Endometrial microvascular endothelial cells (primary cell): Measurements from ENCODE around the gene ERVK3-1. TPM values are rescaled to one million over a fixed set of nuclear protein-coding genes. Genes with fewer than 3 reads are reported as not detected.
"Not testable (repeated sequence)": the region's sequence is repeated elsewhere in the genome, so short reads cannot be mapped to it uniquely, and the experiment has no call there.

Experiments
- in situ Hi-C: cut with HindIII; loops from 2 replicates; pipeline ENCODE4 v1.10.0; 2017; ENCODE audit warnings: low sequenced_read_pairs, low pct_unique_long_range_greater_than_20kb; ENCODE audit errors: inconsistent ontology term
- total RNA-seq: library from RNA; depleted of rRNA; stranded (reverse); fragments of >200 nt; gene quantifications from one replicate; pipeline ENCODE4 v1.2.3, GENCODE V29; 2015; ENCODE audit errors: inconsistent ontology term

ERVK3-1 gene, protein sequence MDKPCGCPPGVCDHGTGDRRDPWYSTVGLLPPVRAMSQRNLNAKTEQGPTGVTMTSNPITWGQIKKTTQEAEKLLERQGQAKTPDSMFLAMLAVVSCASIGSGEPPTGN
- total RNA-seq, result 44.8 TPM

DNA sequence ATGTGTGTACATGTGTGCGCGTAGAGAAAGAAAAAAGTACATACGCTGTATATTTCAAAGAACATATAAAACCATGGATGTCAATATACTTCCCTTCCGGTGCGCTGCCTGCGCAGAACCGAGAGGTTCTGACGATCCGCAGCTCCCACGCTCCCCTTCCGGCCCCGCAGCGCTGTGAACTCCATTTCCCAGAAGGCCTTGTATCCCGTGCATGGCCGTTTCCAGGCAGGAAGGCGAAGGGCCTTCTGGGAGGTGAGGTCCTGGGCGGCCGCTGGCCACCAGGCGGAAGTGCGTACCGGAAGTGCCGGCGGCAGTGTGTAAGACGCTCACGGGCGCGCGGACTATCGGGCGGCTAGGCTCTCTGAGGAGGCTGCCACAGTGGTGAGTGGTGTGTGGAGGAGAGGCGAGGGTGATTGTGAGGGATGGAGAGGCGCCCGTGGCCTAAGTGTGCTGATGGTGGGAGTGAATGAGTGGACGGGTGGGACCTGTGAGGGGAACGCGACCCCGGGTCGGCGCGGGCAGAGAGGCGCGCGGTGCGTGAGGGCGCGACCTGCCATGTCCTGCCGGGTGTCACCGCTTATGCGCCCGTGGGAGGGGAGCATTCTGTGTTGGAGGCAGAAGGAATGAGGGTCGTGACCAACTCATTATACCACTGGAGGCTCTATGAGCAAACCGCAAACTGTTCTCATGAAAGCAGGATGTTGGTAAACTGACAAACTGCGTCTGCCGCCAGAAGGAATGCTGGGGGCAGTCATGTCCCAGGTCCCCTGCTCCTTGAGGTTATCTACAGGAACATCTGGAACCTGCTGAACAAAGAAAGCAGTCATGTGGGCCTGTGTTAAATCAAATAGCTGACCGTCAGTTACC lies at the start of gene ERVK3-1:
TSS of gene ERVK3-1 (plus strand) at position 313 of the 867 bp plus-strand sequence. CDS start 6,792 bp downstream, outside the sequence.
- in situ Hi-C loops, result no loop called here

DNA sequence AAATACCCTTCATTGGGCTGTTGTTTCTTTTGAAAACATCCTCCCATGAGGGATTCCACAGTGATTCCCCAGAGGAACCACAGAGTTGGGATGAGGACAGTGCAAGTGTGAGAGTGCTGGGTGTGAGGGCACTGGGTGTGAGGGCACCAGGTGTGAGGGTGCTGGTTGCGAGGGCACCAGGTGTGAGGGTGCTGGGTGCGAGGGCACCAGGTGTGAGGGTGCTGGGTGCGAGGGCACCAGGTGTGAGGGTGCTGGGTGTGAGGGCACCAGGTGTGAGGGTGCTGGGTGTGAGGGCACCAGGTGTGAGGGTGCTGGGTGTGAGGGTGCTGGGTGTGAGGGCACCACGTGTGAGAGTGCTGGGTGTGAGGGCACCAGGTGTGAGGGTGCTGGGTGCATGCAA lies 46.9 kb upstream of the ERVK3-1 start:
- in situ Hi-C loops, result not testable (repeated sequence)

DNA sequence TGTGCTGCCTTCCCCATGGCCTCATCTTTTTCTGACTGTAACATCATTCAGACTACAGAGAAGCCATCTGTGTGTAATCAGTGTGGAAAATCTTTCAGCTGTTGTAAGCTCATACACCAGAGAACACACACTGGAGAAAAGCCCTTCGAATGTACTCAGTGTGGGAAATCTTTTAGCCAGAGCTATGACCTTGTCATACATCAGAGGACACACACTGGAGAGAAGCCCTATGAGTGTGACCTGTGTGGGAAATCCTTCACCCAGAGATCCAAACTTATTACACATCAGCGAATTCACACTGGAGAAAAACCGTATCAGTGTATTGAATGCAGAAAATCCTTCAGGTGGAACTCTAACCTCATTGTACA lies 43.6 kb upstream of the ERVK3-1 start:
- in situ Hi-C loops, result no loop called here

DNA sequence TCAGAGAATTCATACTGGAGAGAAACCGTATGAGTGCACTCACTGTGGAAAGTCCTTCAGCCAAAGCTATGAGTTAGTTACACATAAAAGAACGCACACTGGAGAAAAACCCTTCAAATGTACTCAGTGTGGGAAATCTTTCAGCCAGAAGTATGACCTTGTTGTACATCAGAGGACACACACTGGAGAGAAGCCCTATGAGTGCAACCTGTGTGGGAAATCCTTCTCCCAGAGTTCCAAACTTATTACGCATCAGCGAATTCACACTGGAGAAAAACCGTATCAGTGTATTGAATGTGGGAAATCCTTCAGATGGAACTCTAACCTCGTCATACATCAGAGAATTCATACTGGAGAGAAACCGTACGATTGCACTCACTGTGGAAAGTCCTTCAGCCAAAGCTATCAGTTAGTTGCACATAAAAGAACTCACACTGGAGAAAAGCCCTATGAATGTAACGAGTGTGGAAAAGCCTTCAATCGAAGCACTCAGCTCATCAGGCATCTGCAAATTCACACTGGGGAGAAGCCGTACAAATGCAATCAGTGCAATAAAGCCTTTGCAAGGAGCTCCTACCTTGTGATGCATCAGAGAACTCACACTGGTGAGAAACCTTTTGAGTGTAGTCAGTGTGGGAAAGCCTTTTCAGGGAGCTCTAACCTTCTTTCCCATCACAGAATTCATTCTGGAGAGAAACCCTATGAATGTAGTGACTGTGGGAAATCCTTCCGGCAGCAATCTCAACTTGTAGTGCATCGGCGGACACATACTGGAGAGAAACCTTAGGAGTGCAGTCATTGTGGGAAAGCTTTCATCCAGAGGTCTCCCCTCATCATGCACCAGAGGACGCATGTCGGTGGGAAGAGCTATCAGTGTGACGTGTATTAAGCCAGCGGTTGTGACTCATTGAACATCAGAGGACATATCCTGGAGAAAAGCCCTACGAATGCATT lies 42.9 kb upstream of the ERVK3-1 start:
- in situ Hi-C loops, result no loop called here

DNA sequence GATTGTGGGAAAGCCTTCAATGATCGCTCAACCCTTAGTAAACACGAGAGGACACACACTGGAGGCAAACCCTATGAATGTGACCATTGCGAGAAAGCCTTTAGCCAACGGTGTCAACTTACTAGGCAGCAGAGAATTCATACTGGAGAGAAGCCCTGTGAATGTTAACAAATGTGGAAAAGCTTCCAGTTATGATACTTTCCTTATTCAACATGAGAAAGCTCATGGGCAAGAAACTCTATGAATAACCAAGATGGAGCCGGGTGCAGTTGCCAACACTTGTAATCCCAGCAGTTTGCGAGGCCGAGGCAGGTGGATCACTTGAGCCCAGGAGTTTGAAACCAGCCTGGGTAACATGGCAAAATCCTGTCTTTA lies 42.3 kb upstream of the ERVK3-1 start:
- in situ Hi-C loops, result no loop called here

- in situ Hi-C loops, result no loop called here
Measured at GRCh38 chr19:58265100-58265499, 40.1 kb upstream of the ERVK3-1 start.

DNA sequence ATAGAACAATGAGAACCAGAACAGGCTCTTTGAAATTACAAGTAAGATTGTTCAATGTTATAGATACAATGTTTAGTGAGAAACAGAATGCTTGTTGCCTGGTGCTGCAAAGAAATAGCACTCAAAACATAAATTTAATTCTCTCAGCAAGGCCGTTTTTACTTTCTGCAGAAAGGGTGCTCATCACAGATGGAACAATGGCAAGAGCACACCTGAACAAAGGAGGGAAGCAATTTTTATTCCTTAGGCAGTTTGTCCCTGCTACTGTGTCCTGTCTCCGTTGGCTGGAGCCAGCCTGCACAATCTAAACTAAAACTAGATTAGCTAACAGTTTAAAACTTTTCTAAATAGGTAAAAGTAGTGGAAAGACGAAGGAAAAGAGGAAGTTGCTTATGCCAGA lies 36.8 kb upstream of the ERVK3-1 start:
- in situ Hi-C loops, result no loop called here

DNA sequence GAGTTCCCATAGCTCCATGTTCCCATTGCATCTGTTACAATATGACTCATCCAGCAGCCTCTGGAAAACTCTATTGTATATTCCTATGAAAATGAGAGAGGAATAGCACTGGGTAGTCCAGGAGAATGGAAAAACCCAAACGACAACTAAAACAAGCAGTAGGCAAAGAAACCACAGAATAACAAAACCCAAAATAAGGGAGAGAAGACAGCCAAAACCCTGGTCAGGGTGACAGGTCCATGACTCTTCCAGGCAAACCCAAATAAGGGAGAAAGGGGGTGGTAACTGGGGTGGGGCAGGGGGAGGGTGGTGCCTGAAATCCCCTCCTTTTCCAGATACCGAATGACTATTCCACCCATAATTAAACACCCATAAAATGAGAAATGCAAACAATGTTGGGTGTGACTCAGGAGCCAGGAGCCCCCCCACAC lies 30.4 kb upstream of the ERVK3-1 start:
- in situ Hi-C loops, result loop anchor here (10.0 kb wide), 1 partner anchor 50 kb away; the partner anchor contains the start of gene ZNF544

DNA sequence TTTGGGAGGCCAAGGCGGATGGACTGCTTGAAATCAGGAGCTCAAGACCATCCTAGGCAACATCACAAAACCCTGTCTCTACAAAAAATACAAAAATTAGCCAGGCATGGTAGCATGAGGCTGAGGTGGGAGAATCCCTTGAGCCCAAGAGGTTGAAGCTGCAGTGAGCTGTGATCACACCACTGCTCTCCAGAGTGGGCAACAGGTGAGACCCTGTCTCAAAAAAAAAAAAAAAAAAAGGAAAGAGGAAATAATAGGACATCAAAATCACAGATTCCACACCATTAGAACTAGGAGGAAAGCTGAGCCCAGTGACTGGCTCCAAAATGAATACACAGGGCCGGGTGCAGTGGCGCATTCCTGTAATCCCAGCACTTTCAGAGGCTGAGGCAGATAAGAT lies 29.6 kb upstream of the ERVK3-1 start:
- in situ Hi-C loops, result loop anchor here (10.0 kb wide), 1 partner anchor 51 kb away; the partner anchor contains the start of gene ZNF544

- in situ Hi-C loops, result loop anchor here (10.0 kb wide), 1 partner anchor 52 kb away; the partner anchor contains the start of gene ZNF544
Measured at GRCh38 chr19:58277197-58277596, 28.0 kb upstream of the ERVK3-1 start.

- in situ Hi-C loops, result loop anchor here (10.0 kb wide), 1 partner anchor 53 kb away; the partner anchor contains the start of gene ZNF544
Measured at GRCh38 chr19:58277748-58278540, 27.2 kb upstream of the ERVK3-1 start.

- in situ Hi-C loops, result loop anchor here (10.0 kb wide), 1 partner anchor 54 kb away; the partner anchor contains the start of gene ZNF544
Measured at GRCh38 chr19:58278541-58279041, 26.6 kb upstream of the ERVK3-1 start, which contains the start of gene ZNF8. ZNF8 (plus strand) TSS chr19:58278955; CDS start chr19:58279082, 127 bp downstream.

DNA sequence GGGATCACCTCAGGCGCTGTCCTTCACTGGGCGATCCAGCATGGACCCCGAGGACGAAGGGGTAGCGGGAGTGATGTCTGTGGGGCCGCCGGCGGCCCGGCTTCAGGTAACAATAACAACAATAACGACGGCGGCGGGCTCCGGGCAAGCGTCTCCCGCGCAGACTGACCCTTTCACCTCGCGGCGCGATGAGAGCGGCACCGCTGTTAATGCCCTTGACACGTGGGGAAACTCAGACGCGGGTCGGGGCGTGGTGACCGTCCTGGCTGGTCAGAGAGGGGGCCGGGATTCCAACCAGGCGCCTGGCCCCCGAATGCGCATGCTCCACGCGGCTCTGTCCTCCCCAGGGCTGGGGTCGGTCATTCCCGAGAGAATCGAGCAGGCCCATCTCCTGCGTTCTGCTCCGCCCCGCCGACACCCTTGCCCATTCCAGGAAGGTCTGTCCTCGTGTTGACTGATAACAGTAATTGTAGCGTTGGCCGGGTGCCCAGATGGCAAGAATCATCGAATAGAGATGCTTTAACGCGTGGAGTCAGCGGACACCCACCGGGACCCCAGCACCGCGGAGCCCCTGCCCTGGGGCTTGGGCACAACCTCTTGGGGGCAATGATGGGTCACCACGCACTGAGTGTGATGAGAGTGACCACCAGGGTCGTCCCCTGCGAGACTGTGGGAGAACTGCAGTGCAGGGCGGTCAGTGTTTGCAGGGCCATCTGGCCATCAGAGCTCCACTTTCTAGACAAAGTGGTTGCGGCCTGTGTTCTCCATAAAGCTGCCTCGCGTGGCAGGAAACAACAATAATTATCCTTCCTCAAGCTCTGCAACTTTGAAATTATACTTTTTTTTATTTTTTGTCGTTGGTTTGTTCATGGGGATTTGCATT lies 25.9 kb upstream of the ERVK3-1 start:
- in situ Hi-C loops, result loop anchor here (10.0 kb wide), 1 partner anchor 54 kb away; the partner anchor contains the start of gene ZNF544

DNA sequence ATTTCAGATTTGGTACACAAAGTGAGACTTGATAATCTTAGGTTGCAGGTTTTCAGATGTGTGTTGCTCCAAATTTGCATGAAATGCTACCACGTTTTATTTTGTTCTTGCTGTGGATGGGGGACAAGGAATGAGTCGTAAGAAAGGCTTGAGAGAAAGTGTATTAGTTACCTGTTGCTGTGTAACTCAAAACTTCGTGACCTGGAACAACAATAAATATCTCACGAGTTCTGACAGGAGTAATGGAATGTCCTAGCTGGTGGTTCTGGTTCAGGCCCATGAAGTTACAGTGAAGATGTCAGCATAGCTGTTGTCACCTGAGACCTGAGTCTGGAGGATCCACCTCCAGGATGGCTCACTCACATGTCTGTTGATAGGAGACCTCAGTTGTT lies 25.3 kb upstream of the ERVK3-1 start:
- in situ Hi-C loops, result loop anchor here (10.0 kb wide), 1 partner anchor 55 kb away; the partner anchor contains the start of gene ZNF544

- in situ Hi-C loops, result no loop called here
Measured at GRCh38 chr19:58284199-58284598, 21.0 kb upstream of the ERVK3-1 start.

GRCh38 chr19:58291943-58292342 lies 13.2 kb upstream of the ERVK3-1 start:
- in situ Hi-C loops, result no loop called here
